IMR-90 (cell line): ENCODE measurements around the gene YPEL2. TPM values are rescaled to one million over a fixed set of nuclear protein-coding genes. Genes with fewer than 3 reads are reported as not detected.
A peak's percentile ranks its signal among the peaks of the same experiment; 100 is the strongest.

ENCODE experiments used
- ATAC-seq: fragments of 200-7000 bp; cut with Tn5 transposase; 2 replicates; pipeline ENCODE4 v1.9.1; 2020; ENCODE audit warnings: low read depth, mild to moderate bottlenecking, moderate library complexity
- BruUV-seq: library from RNA; stranded (reverse); fragments of 400-500 nt; replicated peaks from 2 replicates; lab custom pipeline; 2021; lab: Mats Ljungman, UMichigan
- CTCF ChIA-PET: fragments of 300-600 bp; formaldehyde crosslinking; extraction: SDS; loops from one replicate; lab custom pipeline; 2021; ENCODE audit warnings: antibody characterized with exemption; lab: Yijun Ruan, JAX
- POLR2A ChIA-PET: fragments of 300-600 bp; sonication (Branson Sonifier 250); formaldehyde crosslinking; loops from one replicate; lab custom pipeline; 2022; ENCODE audit warnings: antibody characterized with exemption; ENCODE audit not compliant: unreplicated experiment; lab: Charles Lee
- DNase-seq: peaks from one replicate; pipeline ENCODE4 v3.0.0; 2013
- H2AFZ ChIP-seq: replicated peaks from 2 replicates; pipeline ENCODE3; 2013; ENCODE audit warnings: low read length, mild to moderate bottlenecking; ENCODE audit not compliant: poor library complexity
- H2AK5ac ChIP-seq: 2 replicates; pipeline ENCODE4 v1.6.1; 2013; ENCODE audit warnings: low read depth, low read length, inconsistent platforms
- H2AK9ac ChIP-seq: replicated peaks from 2 replicates; pipeline ENCODE3; 2013; ENCODE audit warnings: mild to moderate bottlenecking, low read depth, low read length, moderate library complexity; ENCODE audit not compliant: poor library complexity
- H2BK120ac ChIP-seq: 2 replicates; pipeline ENCODE4 v1.6.1; 2013; ENCODE audit warnings: low read depth, low read length, inconsistent platforms
- H2BK15ac ChIP-seq: 3 replicates; pipeline ENCODE4 v1.6.1; 2013; ENCODE audit warnings: low read depth, low read length, inconsistent platforms
- H2BK20ac ChIP-seq: 2 replicates; pipeline ENCODE4 v1.6.1; 2013; ENCODE audit warnings: low read depth, mild to moderate bottlenecking, inconsistent platforms, low read length, moderate library complexity
- H2BK5ac ChIP-seq: 2 replicates; pipeline ENCODE4 v1.6.1; 2013; ENCODE audit warnings: mild to moderate bottlenecking, low read depth, low read length, inconsistent platforms; ENCODE audit not compliant: poor library complexity, severe bottlenecking
- H3K14ac ChIP-seq: replicated peaks from 2 replicates; pipeline ENCODE4 v1.6.1; 2013; ENCODE audit warnings: low read depth, low read length, inconsistent platforms
- H3K18ac ChIP-seq: 2 replicates; pipeline ENCODE4 v1.6.1; 2013; ENCODE audit warnings: low read depth, low read length, control low read depth
- H3K23ac ChIP-seq: 2 replicates; pipeline ENCODE4 v1.6.1; 2013; ENCODE audit warnings: low read depth, low read length, inconsistent platforms
- H3K27ac ChIP-seq: 2 replicates; pipeline ENCODE4 v1.5.1; 2013; ENCODE audit warnings: mild to moderate bottlenecking, control low read depth, low read length; ENCODE audit not compliant: insufficient read depth
- H3K27me3 ChIP-seq: 2 replicates; pipeline ENCODE4 v1.6.1; 2013; ENCODE audit warnings: low read length; ENCODE audit not compliant: control insufficient read depth, insufficient read depth
- H3K36me3 ChIP-seq: 2 replicates; pipeline ENCODE4 v1.6.1; 2013; ENCODE audit warnings: low read length, mixed read lengths; ENCODE audit not compliant: control insufficient read depth, insufficient read depth
- H3K4ac ChIP-seq: 2 replicates; pipeline ENCODE4 v1.6.1; 2013; ENCODE audit warnings: low read depth, low read length, inconsistent platforms
- H3K4me1 ChIP-seq: 2 replicates; pipeline ENCODE4 v1.6.1; 2013; ENCODE audit warnings: low read length, mixed read lengths; ENCODE audit not compliant: control insufficient read depth, insufficient read depth
- H3K4me2 ChIP-seq: 2 replicates; pipeline ENCODE4 v1.6.1; 2013; ENCODE audit warnings: low read depth, mild to moderate bottlenecking, control low read depth, low read length, moderate library complexity
- H3K4me3 ChIP-seq: 2 replicates; pipeline ENCODE4 v1.5.1; 2013; ENCODE audit warnings: low read depth, mild to moderate bottlenecking, control low read depth, low read length, moderate library complexity; ENCODE audit not compliant: insufficient read depth
- H3K56ac ChIP-seq: 2 replicates; pipeline ENCODE4 v1.6.1; 2013; ENCODE audit warnings: low read length, inconsistent platforms; ENCODE audit not compliant: insufficient read depth; ENCODE audit errors: extremely low read depth
- H3K79me1 ChIP-seq, 2 experiments: 2 replicates each; pipeline ENCODE4 v1.6.1; 2013; ENCODE audit warnings: low read length in 2 of 2, inconsistent platforms in 1 of 2, low read depth in 1 of 2
- H3K9ac ChIP-seq: 2 replicates; pipeline ENCODE4 v1.6.1; 2013; ENCODE audit warnings: low read depth, low read length, control low read depth
- H3K9me1 ChIP-seq: 2 replicates; pipeline ENCODE4 v1.6.1; 2013; ENCODE audit warnings: low read length, inconsistent platforms; ENCODE audit not compliant: insufficient read depth
- H3K9me3 ChIP-seq: 2 replicates; pipeline ENCODE4 v1.6.1; 2013; ENCODE audit warnings: low read length; ENCODE audit not compliant: control insufficient read depth, insufficient read depth
- H4K20me1 ChIP-seq: 2 replicates; pipeline ENCODE4 v1.6.1; 2013; ENCODE audit warnings: low read length, inconsistent platforms; ENCODE audit not compliant: insufficient read depth
- H4K5ac ChIP-seq: 2 replicates; pipeline ENCODE4 v1.6.1; 2013; ENCODE audit warnings: mild to moderate bottlenecking, low read depth, low read length, control low read depth
- H4K8ac ChIP-seq, 2 experiments: 2 replicates each; pipeline ENCODE4 v1.6.1; 2013; ENCODE audit warnings: low read depth in 2 of 2, low read length in 2 of 2, control low read depth in 1 of 2, inconsistent platforms in 1 of 2
- H4K91ac ChIP-seq: 2 replicates; pipeline ENCODE4 v1.6.1; 2013; ENCODE audit warnings: low read depth, low read length, inconsistent platforms; ENCODE audit not compliant: insufficient read depth
- CEBPB ChIP-seq: IDR thresholded peaks from 2 replicates; pipeline ENCODE4 v1.6.1; 2012; ENCODE audit warnings: low read depth, low read length, improper control_type of control experiment
- CHD1 ChIP-seq: IDR thresholded peaks from 2 replicates; pipeline ENCODE4 v1.6.1; 2012; ENCODE audit warnings: low read depth, low read length, improper control_type of control experiment
- FOS ChIP-seq: fragments of 150-350 bp; IDR thresholded peaks from 2 replicates; pipeline ENCODE4 v1.6.1; 2016; ENCODE audit warnings: low read depth, low read length
- MAFK ChIP-seq: IDR thresholded peaks from 2 replicates; pipeline ENCODE4 v1.6.1; 2012; ENCODE audit warnings: low read depth, low read length, improper control_type of control experiment
- MAZ ChIP-seq: IDR thresholded peaks from 2 replicates; pipeline ENCODE4 v1.6.1; 2012; ENCODE audit warnings: low read depth, mild to moderate bottlenecking, low read length, improper control_type of control experiment, moderate library complexity, borderline replicate concordance
- MXI1 ChIP-seq: IDR thresholded peaks from 2 replicates; pipeline ENCODE4 v1.6.1; 2012; ENCODE audit warnings: low read depth, mild to moderate bottlenecking, low read length, moderate library complexity, borderline replicate concordance
- NFE2L2 ChIP-seq: fragments of 150-350 bp; IDR thresholded peaks from 2 replicates; pipeline ENCODE4 v1.6.1; 2016; ENCODE audit warnings: low read depth, mild to moderate bottlenecking, low read length
- POLR2A ChIP-seq: IDR thresholded peaks from 2 replicates; pipeline ENCODE4 v1.6.1; 2012; ENCODE audit warnings: mild to moderate bottlenecking, low read depth, low read length
- RAD21 ChIP-seq: IDR thresholded peaks from 2 replicates; pipeline ENCODE4 v1.6.1; 2012; ENCODE audit warnings: low read length, improper control_type of control experiment
- RCOR1 ChIP-seq: IDR thresholded peaks from 2 replicates; pipeline ENCODE4 v1.6.1; 2012; ENCODE audit warnings: mild to moderate bottlenecking, low read length, improper control_type of control experiment; ENCODE audit not compliant: insufficient replicate concordance
- RFX5 ChIP-seq: IDR thresholded peaks from 2 replicates; pipeline ENCODE4 v1.8.0; 2012; ENCODE audit warnings: low read depth, mild to moderate bottlenecking, low read length, moderate library complexity
- SMC3 ChIP-seq: fragments of 150-350 bp; IDR thresholded peaks from 2 replicates; pipeline ENCODE4 v1.6.1; 2016; ENCODE audit warnings: low read depth, mild to moderate bottlenecking, antibody characterized with exemption, low read length, moderate library complexity
- WGBS, 2 experiments: methylation state at CpG; one replicate each; pipeline versions ENCODE4 v1.1.5 to v1.1.7; 2013; ENCODE audit warnings: missing lambda C conversion rate in 2 of 2; ENCODE audit not compliant: insufficient read length in 1 of 2; ENCODE audit errors: extremely low coverage in 2 of 2; 5-methylcytosine and 5-hydroxymethylcytosine counted together
- dilution Hi-C: fragments of 300-500 bp; cut with HindIII; formaldehyde crosslinking; loops from one replicate; pipeline ENCODE4 v1.14.3; 2018; ENCODE audit warnings: low sequenced_read_pairs; ENCODE audit not compliant: unreplicated experiment
- in situ Hi-C: fragments of 300-500 bp; cut with MboI; formaldehyde crosslinking; loops from 3 replicates; pipeline ENCODE4 v1.14.3; 2019; ENCODE audit warnings: low sequenced_read_pairs, inconsistent platforms, mixed read lengths
- intact Hi-C: fragments of 100-400 bp; cut with micrococcal nuclease; formaldehyde crosslinking; loops from 2 replicates; pipeline ENCODE4 v1.10.0; 2022
- polyA plus RNA-seq, 3 experiments: library from polyadenylated mRNA; depleted of rRNA; stranded (reverse); fragments of >200 nt; gene quantifications; 2 replicates each; pipeline ENCODE4 v1.2.3, GENCODE V29; 2012; ENCODE audit warnings: low replicate concordance in 1 of 3
- total RNA-seq: library from RNA; depleted of rRNA; stranded (reverse); fragments of >200 nt; gene quantifications from 2 replicates; pipeline ENCODE4 v1.2.3, GENCODE V29; 2012
- TF ChIP-seq, protein P1 (sequence below): fragments of 150-350 bp; IDR thresholded peaks from 2 replicates; pipeline ENCODE4 v1.6.1; 2017; ENCODE audit warnings: mild to moderate bottlenecking, antibody characterized with exemption, low read length, low read depth
- TF ChIP-seq, protein P2 (sequence below): fragments of 150-350 bp; IDR thresholded peaks from 2 replicates; pipeline ENCODE4 v1.6.1; 2016; ENCODE audit warnings: low read depth, mild to moderate bottlenecking, low read length, moderate library complexity, borderline replicate concordance

The YPEL2 gene
- total and polyA plus RNA-seq, 2 of the 4 experiments (the other 2 are of a cell fraction): 2.3 to 3.4 TPM

GRCh38 chr17:59330053-59330942 lies 1.2 kb upstream of the YPEL2 start:
- H3K9me1 ChIP-seq: peaks cover 4% of the 10 kb centered on the region; the same call in 1 of the 2 replicates
- H2BK20ac ChIP-seq: no peak overlapping the region
- no peak overlapping the region for H2BK15ac ChIP-seq
- H2AK9ac ChIP-seq: peak overlapping the region; percentile 42
- H3K9me3 ChIP-seq: no peaks in the 10 kb centered on the region
- intact Hi-C loops (no loop called here), in situ Hi-C loops (no loop called here), dilution Hi-C loops (no loop called here)
- H3K9ac ChIP-seq: no peak overlapping the region
- H2BK5ac ChIP-seq: no peak overlapping the region
- no peak for DNase-seq
- H3K18ac ChIP-seq: no peak overlapping the region
- ATAC-seq: no peak
- no peak overlapping the region for H3K27ac ChIP-seq
- H3K4me1 ChIP-seq: peaks cover 13% of the 10 kb centered on the region
- no peak overlapping the region for H2AK5ac ChIP-seq
- H3K23ac ChIP-seq: no peak overlapping the region
- H3K4me3 ChIP-seq: no peak overlapping the region
- H4K8ac ChIP-seq: peak overlapping the region in 1 of 2 experiments; percentile 5; a peak in 1 of 4 replicates
- H4K91ac ChIP-seq: no peak overlapping the region; the same call in 1 of the 2 replicates
- POLR2A ChIA-PET: interaction anchor here (0.5 kb wide), 1 partner anchor 18 kb away, joined by 4 read pairs; no protein-coding TSS in a partner anchor
- no TSS peak for BruUV-seq
- no peak overlapping the region; the same call in 1 of the 2 replicates for H3K4ac ChIP-seq
- no peak overlapping the region for H2BK120ac ChIP-seq
- no peak overlapping the region for H3K14ac ChIP-seq
- H3K4me2 ChIP-seq: no peak overlapping the region; the same call in 1 of the 2 replicates
- no peak overlapping the region for H3K56ac ChIP-seq
- peaks cover 8% of the 10 kb centered on the region; the same call in 1 of the 2 replicates for H4K20me1 ChIP-seq
- CTCF ChIA-PET: interaction anchor here (0.6 to 1.9 kb wide), 12 partner anchors 11 to 530 kb away, joined by 3 to 12 read pairs (median 4); no protein-coding TSS in a partner anchor
- 47% methylated on average over 5 of the region's 17 CpGs; no CpG with 5 or more reads in 1 of the 2 experiments for WGBS, 2 experiments
- H3K79me1 ChIP-seq: peaks cover 3 to 14% of the 10 kb centered on the region in 2 experiments; a peak in 1 of 4 replicates
- peaks cover 17% of the 10 kb centered on the region for H3K27me3 ChIP-seq
- peak overlapping the region; percentile 48 for H2AFZ ChIP-seq
- no peaks in the 10 kb centered on the region for H3K36me3 ChIP-seq
- H4K5ac ChIP-seq: no peak overlapping the region
- TF ChIP-seq, protein P1, sequence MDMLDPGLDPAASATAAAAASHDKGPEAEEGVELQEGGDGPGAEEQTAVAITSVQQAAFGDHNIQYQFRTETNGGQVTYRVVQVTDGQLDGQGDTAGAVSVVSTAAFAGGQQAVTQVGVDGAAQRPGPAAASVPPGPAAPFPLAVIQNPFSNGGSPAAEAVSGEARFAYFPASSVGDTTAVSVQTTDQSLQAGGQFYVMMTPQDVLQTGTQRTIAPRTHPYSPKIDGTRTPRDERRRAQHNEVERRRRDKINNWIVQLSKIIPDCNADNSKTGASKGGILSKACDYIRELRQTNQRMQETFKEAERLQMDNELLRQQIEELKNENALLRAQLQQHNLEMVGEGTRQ: no peak
- TF ChIP-seq RCOR1 (no peak), RFX5 (no peak), FOS (no peak), MAZ (no peak), CHD1 (no peak), POLR2A (no peak), SMC3 (no peak), RAD21 (no peak), NFE2L2 (no peak), MXI1 (no peak), CEBPB (no peak), MAFK (no peak)
- TF ChIP-seq, protein P2, sequence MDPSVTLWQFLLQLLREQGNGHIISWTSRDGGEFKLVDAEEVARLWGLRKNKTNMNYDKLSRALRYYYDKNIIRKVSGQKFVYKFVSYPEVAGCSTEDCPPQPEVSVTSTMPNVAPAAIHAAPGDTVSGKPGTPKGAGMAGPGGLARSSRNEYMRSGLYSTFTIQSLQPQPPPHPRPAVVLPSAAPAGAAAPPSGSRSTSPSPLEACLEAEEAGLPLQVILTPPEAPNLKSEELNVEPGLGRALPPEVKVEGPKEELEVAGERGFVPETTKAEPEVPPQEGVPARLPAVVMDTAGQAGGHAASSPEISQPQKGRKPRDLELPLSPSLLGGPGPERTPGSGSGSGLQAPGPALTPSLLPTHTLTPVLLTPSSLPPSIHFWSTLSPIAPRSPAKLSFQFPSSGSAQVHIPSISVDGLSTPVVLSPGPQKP: no peak
